A549 (cell line): ENCODE measurements around the gene INTS3. TPM values are rescaled to one million over a fixed set of nuclear protein-coding genes. Genes with fewer than 3 reads are reported as not detected.

Experiments
- ATAC-seq, 2 experiments: fragments of 200-7000 bp in 1 of 2; fragments of >200 bp in 1 of 2; cut with Nextera tagmentation in 1 of 2; cut with Tn5 transposase in 1 of 2; 3 replicates each; pipeline versions ENCODE4 v1.8.0 to v1.9.1; 2018 to 2020; ENCODE audit warnings: mild to moderate bottlenecking in 1 of 2, moderate library complexity in 1 of 2
- CTCF ChIA-PET: fragments of 300-600 bp; sonication (Branson Sonifier 250); formaldehyde crosslinking; extraction: SDS; loops from one replicate; lab custom pipeline; 2021; ENCODE audit warnings: antibody characterized with exemption, inconsistent platforms; lab: Yijun Ruan, JAX
- POLR2A ChIA-PET: fragments of 350-600 bp; formaldehyde crosslinking; extraction: SDS; loops from one replicate; lab custom pipeline; 2021; ENCODE audit warnings: antibody characterized with exemption, inconsistent platforms; lab: Yijun Ruan, JAX
- DNase-seq, 2 experiments: peaks; one replicate each; pipeline versions ENCODE4 v3.0.0 to v3.0.0-alpha.2; 2011 to 2016; ENCODE audit warnings: low read depth in 1 of 2, low spot score in 1 of 2
- FAIRE-seq: peaks from 2 replicates; lab custom pipeline; 2011; peaks lifted over from hg19 to GRCh38; lab: Jason Lieb, UNC
- H3K27ac ChIP-seq, 2 experiments: fragments of >200 bp; sonication (Bioruptor Twin); formaldehyde crosslinking; 3 replicates each; pipeline ENCODE4 v1.5.1; 2016 to 2017
- H3K4me1 ChIP-seq: fragments of >200 bp; sonication (Bioruptor Twin); formaldehyde crosslinking; 3 replicates; pipeline ENCODE4 v1.6.1; 2016
- H3K4me2 ChIP-seq: fragments of >200 bp; sonication (Bioruptor Twin); formaldehyde crosslinking; 3 replicates; pipeline ENCODE4 v1.6.1; 2016
- H3K4me3 ChIP-seq: fragments of >200 bp; sonication (Bioruptor Twin); formaldehyde crosslinking; 3 replicates; pipeline ENCODE4 v1.5.1; 2016
- H3K9me3 ChIP-seq: fragments of >200 bp; sonication (Bioruptor Twin); formaldehyde crosslinking; 3 replicates; pipeline ENCODE4 v1.6.1; 2016
- ATOH8 ChIP-seq: fragments of 250-450 bp; sonication (Bioruptor Pico); IDR thresholded peaks from 2 replicates; pipeline ENCODE4 v1.5.0; 2020; ENCODE audit warnings: low read depth, mild to moderate bottlenecking, moderate library complexity
- BCL3 ChIP-seq: fragments of >200 bp; sonication (Bioruptor Twin); formaldehyde crosslinking; IDR thresholded peaks from 3 replicates; pipeline ENCODE4 v1.6.1; 2016
- BHLHE40 ChIP-seq: IDR thresholded peaks from 2 replicates; pipeline ENCODE4 v1.6.1; 2012; ENCODE audit warnings: low read depth, low read length, inconsistent platforms
- CBX2 ChIP-seq: fragments of 200-600 bp; sonication (generic); IDR thresholded peaks from 2 replicates; pipeline ENCODE4 v1.6.1; 2016; ENCODE audit warnings: low read depth, mild to moderate bottlenecking, borderline replicate concordance
- CHD2 ChIP-seq: fragments of 150-350 bp; IDR thresholded peaks from 2 replicates; pipeline ENCODE4 v1.6.1; 2014; ENCODE audit warnings: low read length; ENCODE audit not compliant: partially characterized antibody
- E2F6 ChIP-seq: IDR thresholded peaks from 2 replicates; pipeline ENCODE4 v1.6.1; 2012; ENCODE audit warnings: low read depth, borderline replicate concordance
- EHF ChIP-seq: fragments of 250-450 bp; sonication (Bioruptor Pico); IDR thresholded peaks from 2 replicates; pipeline ENCODE4 v1.5.0; 2020; ENCODE audit warnings: mild to moderate bottlenecking
- EP300 ChIP-seq, 2 experiments: fragments of >200 bp; sonication (Bioruptor Twin); formaldehyde crosslinking; IDR thresholded peaks; 2 replicates in 1 of 2; 3 replicates in 1 of 2; pipeline ENCODE4 v1.6.1; 2016 to 2017
- ESRRA ChIP-seq: fragments of 150-350 bp; IDR thresholded peaks from 2 replicates; pipeline ENCODE4 v1.6.1; 2014; ENCODE audit warnings: mild to moderate bottlenecking, low read length, borderline replicate concordance
- FOSB ChIP-seq: fragments of 250-450 bp; sonication (Bioruptor Pico); IDR thresholded peaks from 2 replicates; pipeline ENCODE4 v1.5.0; 2020; ENCODE audit warnings: mild to moderate bottlenecking, moderate library complexity
- FOSL2 ChIP-seq, 2 experiments: fragments of 450-650 bp in 1 of 2; fragments of >200 bp in 1 of 2; sonication (Bioruptor Twin) in 1 of 2; formaldehyde crosslinking; IDR thresholded peaks; 2 replicates each; pipeline versions ENCODE4 v1.5.0 to v1.6.1; 2016 to 2020; ENCODE audit warnings: mild to moderate bottlenecking in 1 of 2, moderate library complexity in 1 of 2
- FOXS1 ChIP-seq: fragments of 250-450 bp; sonication (Bioruptor Pico); IDR thresholded peaks from 2 replicates; pipeline ENCODE4 v1.5.0; 2020; ENCODE audit warnings: mild to moderate bottlenecking, moderate library complexity
- GATA3 ChIP-seq: IDR thresholded peaks from 2 replicates; pipeline ENCODE4 v1.6.1; 2012; ENCODE audit warnings: borderline replicate concordance
- HEYL ChIP-seq: fragments of 250-450 bp; sonication (Bioruptor Pico); IDR thresholded peaks from 2 replicates; pipeline ENCODE4 v1.8.0; 2021; ENCODE audit warnings: mild to moderate bottlenecking, moderate library complexity
- HOXA7 ChIP-seq: fragments of 250-450 bp; sonication (Bioruptor Pico); IDR thresholded peaks from 2 replicates; pipeline ENCODE4 v1.5.0; 2020; ENCODE audit warnings: mild to moderate bottlenecking, moderate library complexity
- HOXB5 ChIP-seq: fragments of 250-450 bp; sonication (Bioruptor Pico); IDR thresholded peaks from 2 replicates; pipeline ENCODE4 v1.5.0; 2020; ENCODE audit warnings: mild to moderate bottlenecking, moderate library complexity
- JUNB ChIP-seq: fragments of >200 bp; sonication (Bioruptor Twin); formaldehyde crosslinking; IDR thresholded peaks from 2 replicates; pipeline ENCODE4 v1.6.1; 2016
- MYC ChIP-seq: IDR thresholded peaks from 2 replicates; pipeline ENCODE4 v1.6.1; 2012; ENCODE audit warnings: mild to moderate bottlenecking, inconsistent platforms, low read length, improper control_type of control experiment, borderline replicate concordance
- NFE2L2 ChIP-seq: fragments of 150-350 bp; conservative IDR thresholded peaks from 2 replicates; pipeline ENCODE4 v1.6.1; 2014; ENCODE audit warnings: low read length
- NPAS2 ChIP-seq: fragments of 250-450 bp; sonication (Bioruptor Pico); IDR thresholded peaks from 2 replicates; pipeline ENCODE4 v1.8.0; 2022; ENCODE audit warnings: mild to moderate bottlenecking, moderate library complexity, borderline replicate concordance
- POLR2A ChIP-seq: IDR thresholded peaks from 2 replicates; pipeline ENCODE4 v1.6.1; 2012; ENCODE audit warnings: mild to moderate bottlenecking, low read length
- RARB ChIP-seq: fragments of 250-450 bp; sonication (Bioruptor Pico); IDR thresholded peaks from 2 replicates; pipeline ENCODE4 v1.8.0; 2021; ENCODE audit warnings: mild to moderate bottlenecking, moderate library complexity
- SREBF2 ChIP-seq: fragments of 450-650 bp; IDR thresholded peaks from 2 replicates; pipeline ENCODE4 v1.6.1; 2014; ENCODE audit warnings: mild to moderate bottlenecking, moderate library complexity
- TFCP2L1 ChIP-seq: fragments of 250-450 bp; sonication (Bioruptor Pico); IDR thresholded peaks from 2 replicates; pipeline ENCODE4 v1.5.0; 2021; ENCODE audit warnings: mild to moderate bottlenecking
- USF2 ChIP-seq: fragments of 450-650 bp; IDR thresholded peaks from 2 replicates; pipeline ENCODE4 v1.6.1; 2014; ENCODE audit warnings: antibody characterized with exemption
- ZC3H11A ChIP-seq: fragments of 450-650 bp; IDR thresholded peaks from 2 replicates; pipeline ENCODE4 v1.6.1; 2014; ENCODE audit warnings: antibody characterized with exemption, mild to moderate bottlenecking
- ZFP36 ChIP-seq: fragments of 450-650 bp; IDR thresholded peaks from 2 replicates; pipeline ENCODE4 v1.6.1; 2014; ENCODE audit warnings: borderline replicate concordance; ENCODE audit not compliant: partially characterized antibody
- ZSCAN20 ChIP-seq: fragments of 250-450 bp; sonication (Bioruptor Pico); IDR thresholded peaks from 2 replicates; pipeline ENCODE4 v1.8.0; 2022; ENCODE audit warnings: mild to moderate bottlenecking, moderate library complexity
- WGBS: methylation state at CpG from one replicate; pipeline ENCODE4 v1.1.6; 2017; ENCODE audit errors: missing lambda C conversion rate; 5-methylcytosine and 5-hydroxymethylcytosine counted together
- polyA plus RNA-seq, 4 experiments: library from polyadenylated mRNA; depleted of rRNA in 3 of 4; stranded (reverse); fragments of >200 nt; fragmentation: RNase III in 1 of 4; extraction: RNeasy Plus Mini Kit Qiagen cat#74134 plus additional on column Dnase treatment in 1 of 4; gene quantifications; 2 replicates in 3 of 4; 3 replicates in 1 of 4; pipeline ENCODE4 v1.2.3, GENCODE V29; 2011 to 2017

INTS3 gene
- polyA plus RNA-seq, 2 of the 4 experiments (the other 2 are of a cell fraction) = 23.5 to 34.1 TPM

- 92% methylated on average over 6 of the region's 7 CpGs for WGBS
- CTCF ChIA-PET = interaction anchor here (1.1 to 5.7 kb wide), 4 partner anchors 10 to 187 kb away, joined by 3 to 51 read pairs (median 16); partner anchors contain the start of genes DENND4B and RAB13
- ATAC-seq (no peak), DNase-seq (no peak), FAIRE-seq (no peak)
- H3K9me3 ChIP-seq = no peaks in the 10 kb centered on the region
- H3K4me2 ChIP-seq = no peak overlapping the region
- POLR2A ChIA-PET = no interaction called here
- TF ChIP-seq USF2 (no peak), BCL3 (no peak), NPAS2 (CRISPR knock-in tag) (no peak), FOSL2 (IDR thresholded peaks at IDR 0.05) (no peak), FOSL2 (CRISPR knock-in tag; IDR thresholded peaks at IDR 0.05) (no peak), FOSB (CRISPR knock-in tag) (no peak), EHF (CRISPR knock-in tag) (no peak), ZFP36 (no peak), BHLHE40 (no peak), JUNB (no peak), SREBF2 (no peak), ZSCAN20 (CRISPR knock-in tag) (no peak)
- H3K4me3 ChIP-seq = no peak overlapping the region
- no peak overlapping the region for H3K27ac ChIP-seq
- peaks cover 4% of the 10 kb centered on the region; the same call in 2 of the 3 replicates for H3K4me1 ChIP-seq
Observed at GRCh38 chr1:153800516-153800915, 72.7 kb downstream of the INTS3 start.

GRCh38 chr1:153801028-153801625, 73.3 kb downstream of the INTS3 start:
- no peak overlapping the region for H3K4me3 ChIP-seq

More at GRCh38 chr1:153801028-153801625, 73.3 kb downstream of the INTS3 start:
- Histone ChIP-seq H3K4me1 (peaks cover 10% of the 10 kb centered on the region; the same call in 2 of the 3 replicates), H3K4me2 (no peak overlapping the region), H3K9me3 (no peaks in the 10 kb centered on the region), H3K27ac (no peak overlapping the region)
- ChIA-PET CTCF (interaction anchor here (1.1 to 5.7 kb wide), 5 partner anchors 10 to 186 kb away, joined by 3 to 51 read pairs (median 5); partner anchors contain the start of genes DENND4B and RAB13), POLR2A (interaction anchor here (0.9 kb wide), 1 partner anchor 146 kb away, joined by 3 read pairs; the partner anchor contains the start of gene DENND4B)
- FAIRE-seq = no peak
- DNase-seq = no peak
- TF ChIP-seq CBX2 (no peak), HEYL (no peak), ATOH8 (CRISPR knock-in tag) (no peak), ZFP36 (no peak), POLR2A (no peak), GATA3 (no peak), HOXA7 (no peak), RARB (CRISPR knock-in tag) (no peak), ESRRA (no peak), E2F6 (no peak), FOSL2 (IDR thresholded peaks at IDR 0.05) (no peak), FOSL2 (CRISPR knock-in tag; IDR thresholded peaks at IDR 0.05) (no peak), MYC (no peak), USF2 (no peak), TFCP2L1 (CRISPR knock-in tag) (no peak), CHD2 (no peak), ZC3H11A (no peak), EP300 (IDR thresholded peaks at IDR 0.05) (no peak), FOXS1 (CRISPR knock-in tag) (no peak), NFE2L2 (no peak), HOXB5 (no peak)
- WGBS = 94% methylated on average over 6 of the region's 6 CpGs
- no peak for ATAC-seq
